MCF 10A (cell line): Measurements from ENCODE around the gene TMPRSS9. TPM values are rescaled to one million over a fixed set of nuclear protein-coding genes. Genes with fewer than 3 reads are reported as not detected.

Source experiments
- BruUV-seq: library from RNA; stranded (reverse); fragments of 400-500 nt; replicated peaks from 2 replicates; lab custom pipeline; 2021; lab: Mats Ljungman, UMichigan
- CTCF ChIA-PET: fragments of 300-600 bp; sonication (Branson Sonifier 250); formaldehyde crosslinking; extraction: SDS; loops from one replicate; lab custom pipeline; 2021; ENCODE audit warnings: antibody characterized with exemption, inconsistent platforms; lab: Yijun Ruan, JAX
- POLR2A ChIA-PET: fragments of 300-600, 350-650 bp; sonication (Branson Sonifier 250); formaldehyde crosslinking; extraction: SDS; loops from one replicate; lab custom pipeline; 2020; ENCODE audit warnings: antibody characterized with exemption, inconsistent platforms; lab: Yijun Ruan, JAX
- DNase-seq: peaks from one replicate; pipeline ENCODE4 v3.0.0-alpha.2; 2018; ENCODE audit not compliant: unreplicated experiment
- H3K27ac Mint-ChIP-seq: one replicate; pipeline ENCODE4 v1.8.0; 2022; ENCODE audit warnings: mild to moderate bottlenecking, low read depth, mixed read lengths; ENCODE audit not compliant: unreplicated experiment
- H3K27me3 Mint-ChIP-seq: one replicate; pipeline ENCODE4 v1.8.0; 2022; ENCODE audit warnings: mixed read lengths; ENCODE audit not compliant: insufficient read depth, unreplicated experiment
- H3K36me3 Mint-ChIP-seq: one replicate; pipeline ENCODE4 v1.8.0; 2022; ENCODE audit warnings: mild to moderate bottlenecking, moderate library complexity, mixed read lengths; ENCODE audit not compliant: insufficient read depth, unreplicated experiment
- H3K4me1 Mint-ChIP-seq: one replicate; pipeline ENCODE4 v1.8.0; 2022; ENCODE audit warnings: mixed read lengths; ENCODE audit not compliant: insufficient read depth, unreplicated experiment
- H3K4me3 Mint-ChIP-seq: one replicate; pipeline ENCODE4 v1.8.0; 2022; ENCODE audit warnings: mild to moderate bottlenecking, moderate library complexity, mixed read lengths; ENCODE audit not compliant: unreplicated experiment
- H3K9me3 Mint-ChIP-seq: one replicate; pipeline ENCODE4 v1.8.0; 2022; ENCODE audit warnings: mixed read lengths; ENCODE audit not compliant: unreplicated experiment
- intact Hi-C: fragments of 100-400 bp; cut with micrococcal nuclease; formaldehyde crosslinking; loops from 2 replicates; pipeline ENCODE4 v1.14.1; 2022
- total RNA-seq: library from RNA; stranded (reverse); gene quantifications from 2 replicates; pipeline ENCODE4 v1.2.3, GENCODE V29; 2022
- TF ChIP-seq, protein P1 (sequence below): fragments of 200-600 bp; IDR thresholded peaks from one replicate; pipeline ENCODE4 v1.8.0; 2022; ENCODE audit warnings: antibody characterized with exemption, mild to moderate bottlenecking; ENCODE audit not compliant: unreplicated experiment

Gene TMPRSS9
- total RNA-seq, 1 experiment from 2014 or later: not detected

DNA sequence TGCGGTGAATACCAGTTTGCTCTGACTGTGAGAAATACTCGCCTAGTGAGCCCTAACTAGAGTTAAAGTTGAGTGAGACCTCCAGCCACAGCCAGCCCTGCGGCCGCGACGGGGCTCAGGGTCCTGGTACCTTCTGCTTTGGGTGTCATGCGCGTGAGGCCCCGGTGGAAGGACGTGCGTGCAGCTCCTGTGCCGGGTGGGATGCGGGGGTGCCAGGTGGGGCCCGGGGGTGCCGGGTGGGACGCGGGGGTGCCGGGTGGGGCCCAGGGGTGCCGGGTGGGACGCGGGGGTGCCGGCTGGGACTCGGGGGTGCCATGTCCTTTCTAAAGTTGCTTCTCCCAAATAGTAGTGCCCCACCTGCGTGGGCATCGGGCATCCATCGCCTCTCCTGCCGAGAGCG lies 8.5 kb upstream of the TMPRSS9 start:
- Mint-ChIP-seq H3K36me3 (no peaks in the 10 kb centered on the region), H3K27ac (no peak overlapping the region), H3K9me3 (no peaks in the 10 kb centered on the region), H3K4me3 (no peak overlapping the region), H3K27me3 (no peaks in the 10 kb centered on the region), H3K4me1 (no peaks in the 10 kb centered on the region)
- TF ChIP-seq, protein P1, sequence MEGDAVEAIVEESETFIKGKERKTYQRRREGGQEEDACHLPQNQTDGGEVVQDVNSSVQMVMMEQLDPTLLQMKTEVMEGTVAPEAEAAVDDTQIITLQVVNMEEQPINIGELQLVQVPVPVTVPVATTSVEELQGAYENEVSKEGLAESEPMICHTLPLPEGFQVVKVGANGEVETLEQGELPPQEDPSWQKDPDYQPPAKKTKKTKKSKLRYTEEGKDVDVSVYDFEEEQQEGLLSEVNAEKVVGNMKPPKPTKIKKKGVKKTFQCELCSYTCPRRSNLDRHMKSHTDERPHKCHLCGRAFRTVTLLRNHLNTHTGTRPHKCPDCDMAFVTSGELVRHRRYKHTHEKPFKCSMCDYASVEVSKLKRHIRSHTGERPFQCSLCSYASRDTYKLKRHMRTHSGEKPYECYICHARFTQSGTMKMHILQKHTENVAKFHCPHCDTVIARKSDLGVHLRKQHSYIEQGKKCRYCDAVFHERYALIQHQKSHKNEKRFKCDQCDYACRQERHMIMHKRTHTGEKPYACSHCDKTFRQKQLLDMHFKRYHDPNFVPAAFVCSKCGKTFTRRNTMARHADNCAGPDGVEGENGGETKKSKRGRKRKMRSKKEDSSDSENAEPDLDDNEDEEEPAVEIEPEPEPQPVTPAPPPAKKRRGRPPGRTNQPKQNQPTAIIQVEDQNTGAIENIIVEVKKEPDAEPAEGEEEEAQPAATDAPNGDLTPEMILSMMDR: no peak
- ChIA-PET CTCF (no interaction called here), POLR2A (interaction anchor here (1.4 kb wide), 1 partner anchor 24 kb away, joined by 3 read pairs; the partner anchor contains the start of genes LSM7 and SPPL2B)
- DNase-seq: no peak
- BruUV-seq: no TSS peak
- intact Hi-C loops: no loop called here

DNA sequence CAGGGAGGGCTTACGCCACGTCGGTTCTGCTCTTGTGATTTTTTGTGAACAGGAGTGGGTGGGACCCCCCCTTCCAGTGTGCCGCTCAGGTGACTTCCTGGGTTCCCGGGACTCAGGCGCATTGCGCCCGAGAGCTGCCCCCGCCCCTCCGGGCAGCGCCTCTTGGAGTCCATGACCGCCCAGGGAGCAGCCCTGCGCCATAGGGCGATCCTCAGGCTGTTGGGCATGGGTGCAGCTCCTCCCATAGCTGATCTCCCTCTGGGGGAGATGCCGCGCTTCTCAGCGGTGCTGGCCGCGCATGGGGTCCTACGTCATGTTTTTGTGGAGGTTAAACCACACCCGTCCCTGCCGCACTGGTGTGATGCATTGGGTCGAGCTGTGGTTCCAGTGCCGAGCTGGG lies 7.9 kb upstream of the TMPRSS9 start:
- Mint-ChIP-seq H3K27ac (no peak overlapping the region), H3K27me3 (no peaks in the 10 kb centered on the region), H3K36me3 (no peaks in the 10 kb centered on the region), H3K4me3 (no peak overlapping the region), H3K4me1 (no peaks in the 10 kb centered on the region), H3K9me3 (no peaks in the 10 kb centered on the region)
- ChIA-PET CTCF (no interaction called here), POLR2A (interaction anchor here (1.4 kb wide), 1 partner anchor 24 kb away, joined by 3 read pairs; the partner anchor contains the start of genes LSM7 and SPPL2B)
- TF ChIP-seq, protein P1: no peak
- intact Hi-C loops: no loop called here
- no peak for DNase-seq
- no TSS peak for BruUV-seq

DNA sequence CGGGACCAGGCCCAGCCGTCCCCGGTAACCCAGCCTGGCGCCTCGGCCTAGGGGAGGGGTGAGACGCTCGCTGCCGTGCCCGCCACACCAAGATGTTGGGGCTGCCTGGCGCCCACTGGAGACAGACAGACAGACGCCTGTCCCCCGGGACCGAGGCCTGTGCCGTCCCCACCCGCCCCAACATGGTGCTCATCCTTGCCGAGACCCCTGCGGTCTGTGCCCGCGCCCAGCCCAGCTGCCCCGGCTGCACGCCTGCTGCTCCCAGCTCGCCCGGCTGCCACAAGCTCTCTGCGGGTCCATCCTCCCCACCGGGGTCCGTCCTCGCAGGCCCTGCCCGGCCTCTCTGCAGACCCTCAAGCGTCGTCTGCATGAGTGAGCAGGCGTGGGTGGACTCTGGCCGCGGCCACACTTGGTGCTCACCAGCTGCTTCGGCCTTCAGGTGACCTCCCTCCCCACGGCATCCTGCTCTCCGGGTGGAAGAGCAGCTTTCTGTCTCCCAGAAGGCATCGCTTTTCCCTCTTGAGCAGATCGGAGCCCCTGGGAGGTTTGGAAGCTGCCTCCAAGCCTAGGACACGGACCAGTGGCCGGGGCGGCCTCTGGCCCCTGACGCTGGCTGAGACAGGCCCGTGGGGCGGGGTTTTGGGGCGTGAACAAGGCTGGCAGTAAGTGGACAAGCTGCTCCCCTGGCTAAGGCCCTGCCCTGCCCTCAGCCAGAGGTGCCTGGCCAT lies 6.7 kb upstream of the TMPRSS9 start:
- no peaks in the 10 kb centered on the region for H3K9me3 Mint-ChIP-seq
- POLR2A ChIA-PET: no interaction called here
- CTCF ChIA-PET: interaction anchor here (0.6 kb wide), 1 partner anchor 1847 kb away, joined by 3 read pairs; no protein-coding TSS in a partner anchor
- DNase-seq: no peak
- TF ChIP-seq, protein P1: no peak
- no peak overlapping the region for H3K27ac Mint-ChIP-seq
- intact Hi-C loops: no loop called here
- H3K27me3 Mint-ChIP-seq: no peaks in the 10 kb centered on the region
- TSS peak; percentile 26 for BruUV-seq
- H3K36me3 Mint-ChIP-seq: no peaks in the 10 kb centered on the region
- H3K4me3 Mint-ChIP-seq: no peak overlapping the region
- H3K4me1 Mint-ChIP-seq: no peaks in the 10 kb centered on the region

DNA sequence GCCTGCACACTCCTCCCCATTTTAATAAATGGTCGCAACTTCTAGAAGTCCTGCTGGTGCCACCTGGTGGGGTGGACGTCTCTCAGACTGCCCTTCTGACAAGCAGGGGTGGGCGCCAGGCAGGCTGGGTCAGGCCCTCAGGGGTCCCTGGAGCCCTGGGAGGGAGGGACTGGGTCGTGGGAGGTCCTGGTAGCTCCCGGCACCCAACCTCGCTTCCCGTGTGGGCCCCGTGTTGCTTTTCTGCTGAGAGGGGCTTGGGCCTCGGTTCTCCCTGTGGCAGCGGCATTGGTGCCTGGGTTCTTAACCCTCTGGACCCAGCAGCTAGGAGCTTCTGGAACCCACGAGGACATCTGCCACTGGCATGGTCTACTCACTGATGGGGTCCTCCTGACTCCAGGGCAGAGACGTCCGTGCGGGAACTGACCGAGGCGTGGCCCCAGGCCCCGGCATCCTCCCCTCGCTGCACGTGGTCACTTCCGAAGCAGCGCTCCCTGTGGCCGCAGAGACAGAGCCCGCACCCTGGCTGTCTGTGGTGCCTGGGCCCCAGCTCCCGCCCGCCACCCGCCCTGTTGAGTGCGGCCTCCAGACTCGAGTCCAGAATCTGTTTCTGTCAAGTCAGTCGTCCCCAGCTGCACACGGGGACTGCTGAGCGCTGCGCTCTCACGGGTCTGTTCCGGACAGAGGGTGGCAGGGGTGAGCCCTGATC lies 6.0 kb upstream of the TMPRSS9 start:
- TF ChIP-seq, protein P1: no peak
- Mint-ChIP-seq H3K4me1 (no peaks in the 10 kb centered on the region), H3K4me3 (no peak overlapping the region), H3K9me3 (no peaks in the 10 kb centered on the region), H3K27me3 (no peaks in the 10 kb centered on the region), H3K27ac (no peak overlapping the region), H3K36me3 (no peaks in the 10 kb centered on the region)
- POLR2A ChIA-PET: no interaction called here
- no TSS peak for BruUV-seq
- DNase-seq: no peak
- intact Hi-C loops: no loop called here
- CTCF ChIA-PET: no interaction called here
